Activated CD4-positive, alpha-beta T cell treated with anti-CD3 and anti-CD28 coated beads for 36 hours (primary cell): ENCODE data around the gene TRIM25. TPM values are rescaled to one million over a fixed set of nuclear protein-coding genes. Genes with fewer than 3 reads are reported as not detected.
"Not testable (repeated sequence)": the region's sequence is repeated elsewhere in the genome, so short reads cannot be mapped to it uniquely, and the experiment has no call there.

Experiments
- ATAC-seq: fragments of 200-7000 bp; cut with Tn5 transposase; one replicate; pipeline ENCODE4 v1.10.0; 2021; ENCODE audit warnings: mild to moderate bottlenecking, moderate library complexity
- CTCF ChIA-PET: fragments of 350-600 bp; sonication (Branson Sonifier 250); formaldehyde crosslinking; loops from one replicate; lab custom pipeline; 2021; ENCODE audit warnings: antibody characterized with exemption; lab: Charles Lee
- POLR2A ChIA-PET: fragments of 350-600 bp; sonication (Branson Sonifier 250); formaldehyde crosslinking; loops from one replicate; lab custom pipeline; 2021; ENCODE audit warnings: antibody characterized with exemption, inconsistent platforms; lab: Charles Lee
- DNase-seq: peaks from one replicate; pipeline ENCODE4 v3.0.0-alpha.2; 2020
- H3K27ac Mint-ChIP-seq: one replicate; pipeline ENCODE4 v1.8.0; 2021; ENCODE audit warnings: mixed read lengths
- H3K27me3 Mint-ChIP-seq: one replicate; pipeline ENCODE4 v1.8.0; 2021; ENCODE audit warnings: mixed read lengths
- H3K36me3 Mint-ChIP-seq: one replicate; pipeline ENCODE4 v1.8.0; 2021; ENCODE audit warnings: low read depth, mixed read lengths
- H3K4me1 Mint-ChIP-seq: one replicate; pipeline ENCODE4 v1.8.0; 2021; ENCODE audit warnings: mixed read lengths
- H3K4me3 Mint-ChIP-seq: one replicate; pipeline ENCODE4 v1.8.0; 2021; ENCODE audit warnings: mild to moderate bottlenecking, moderate library complexity, mixed read lengths
- H3K9me3 Mint-ChIP-seq: one replicate; pipeline ENCODE4 v1.8.0; 2021; ENCODE audit warnings: low read depth, mixed read lengths
- intact Hi-C, 2 experiments: fragments of 100-400 bp; cut with DNase I in 1 of 2; cut with micrococcal nuclease in 1 of 2; formaldehyde crosslinking; loops; one replicate each; pipeline versions ENCODE4 v1.14.2 to v1.15.1; 2022 to 2024; cut with DNase I, micrococcal nuclease
- total RNA-seq, 2 experiments: library from RNA; stranded (reverse); gene quantifications; one replicate each; pipeline ENCODE4 v1.2.3, GENCODE V29; 2021

The TRIM25 gene
- total RNA-seq, 2 experiments from 2014 or later: 173 to 241 TPM

DNA sequence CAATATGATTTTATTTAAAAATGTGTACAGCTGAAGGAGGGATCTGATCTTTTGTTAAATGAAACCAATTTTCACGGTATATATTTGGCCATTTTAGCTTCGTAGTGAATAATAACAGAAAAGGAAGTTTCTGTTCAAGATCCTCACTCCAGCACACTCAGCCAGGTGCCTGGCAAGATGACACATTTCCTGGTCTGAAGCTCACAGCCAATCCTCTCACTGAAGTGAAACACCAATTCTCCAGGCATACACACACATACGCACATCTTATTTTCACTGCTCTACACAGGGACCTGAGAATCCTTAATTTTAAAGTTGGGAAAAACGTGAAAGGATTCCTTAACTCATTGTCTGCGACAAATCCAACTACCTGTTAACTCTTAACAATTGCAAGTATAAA, 24.4 kb upstream of the TRIM25 start:
- intact Hi-C loops, POLR2A ChIA-PET, H3K27ac Mint-ChIP-seq, H3K27me3 Mint-ChIP-seq, H3K4me3 Mint-ChIP-seq, H3K9me3 Mint-ChIP-seq: not testable (repeated sequence)
- Mint-ChIP-seq H3K36me3 (peaks cover 57% of the 10 kb centered on the region), H3K4me1 (peaks cover 17% of the 10 kb centered on the region)
- CTCF ChIA-PET: interaction anchor here (0.9 to 1.0 kb wide), 2 partner anchors 28 to 43 kb away, joined by 3 to 4 read pairs; no protein-coding TSS in a partner anchor
- peak; percentile 31 for DNase-seq
- ATAC-seq: peak; percentile 47

DNA sequence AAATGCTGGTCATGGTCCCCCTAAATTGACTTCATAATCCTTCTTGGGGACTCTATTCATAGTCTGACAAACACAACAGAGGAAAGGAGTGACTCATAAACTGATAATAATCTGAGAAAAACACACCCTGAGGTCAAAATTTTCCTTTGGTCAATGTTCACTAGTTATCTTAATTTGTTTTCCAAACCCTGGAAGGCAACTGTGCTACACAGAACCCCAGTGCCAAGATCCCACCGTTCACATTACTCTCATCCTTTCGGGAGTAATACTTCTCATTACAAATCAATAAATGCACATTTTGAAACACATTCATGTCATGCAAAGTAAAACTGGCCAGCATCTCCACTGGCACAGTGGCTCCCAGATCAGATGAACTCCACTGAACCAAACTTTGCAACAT, 23.8 kb upstream of the TRIM25 start:
- H3K9me3 Mint-ChIP-seq: no peaks in the 10 kb centered on the region
- peak overlapping the region; percentile 27 for H3K27ac Mint-ChIP-seq
- H3K4me3 Mint-ChIP-seq: no peak overlapping the region
- no peaks in the 10 kb centered on the region for H3K27me3 Mint-ChIP-seq
- ATAC-seq (no peak), DNase-seq (no peak)
- peaks cover 17% of the 10 kb centered on the region for H3K4me1 Mint-ChIP-seq
- POLR2A ChIA-PET: no interaction called here
- intact Hi-C loops: no loop called here
- CTCF ChIA-PET: interaction anchor here (0.9 to 1.0 kb wide), 3 partner anchors 28 to 44 kb away, joined by 3 to 4 read pairs (median 3); no protein-coding TSS in a partner anchor
- H3K36me3 Mint-ChIP-seq: peaks cover 53% of the 10 kb centered on the region

DNA sequence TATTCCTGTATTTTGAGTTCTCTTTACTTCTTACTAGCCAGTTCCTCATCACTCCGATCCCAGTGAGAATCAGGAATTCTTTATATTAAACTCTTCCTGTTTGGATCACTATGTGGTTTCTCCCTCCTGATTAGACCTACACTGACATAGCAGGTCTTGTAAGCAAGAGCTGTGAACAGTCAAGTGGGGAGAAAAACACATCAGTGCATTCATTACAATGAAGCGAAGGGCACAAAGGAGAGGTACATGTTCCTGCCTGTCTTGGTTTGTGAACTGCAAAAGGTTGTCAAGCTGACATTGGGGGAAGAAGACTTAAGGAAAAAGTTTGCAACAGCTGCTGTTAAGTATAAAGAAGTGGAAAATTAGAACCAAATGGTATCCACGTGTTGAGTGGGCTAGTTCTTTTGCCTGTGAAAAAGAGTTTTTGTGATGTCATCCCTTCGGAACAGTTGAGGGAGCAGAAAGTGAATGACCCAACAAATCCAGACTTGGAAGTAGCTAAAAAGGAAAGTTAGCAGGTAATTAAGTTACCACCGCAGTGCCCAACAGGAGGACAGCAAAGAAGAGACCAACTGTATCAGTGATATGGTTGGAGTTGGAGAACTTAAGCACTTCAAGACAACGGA, 23.0 kb upstream of the TRIM25 start:
- H3K36me3 Mint-ChIP-seq: peaks cover 47% of the 10 kb centered on the region
- intact Hi-C loops: no loop called here
- POLR2A ChIA-PET: no interaction called here

DNA sequence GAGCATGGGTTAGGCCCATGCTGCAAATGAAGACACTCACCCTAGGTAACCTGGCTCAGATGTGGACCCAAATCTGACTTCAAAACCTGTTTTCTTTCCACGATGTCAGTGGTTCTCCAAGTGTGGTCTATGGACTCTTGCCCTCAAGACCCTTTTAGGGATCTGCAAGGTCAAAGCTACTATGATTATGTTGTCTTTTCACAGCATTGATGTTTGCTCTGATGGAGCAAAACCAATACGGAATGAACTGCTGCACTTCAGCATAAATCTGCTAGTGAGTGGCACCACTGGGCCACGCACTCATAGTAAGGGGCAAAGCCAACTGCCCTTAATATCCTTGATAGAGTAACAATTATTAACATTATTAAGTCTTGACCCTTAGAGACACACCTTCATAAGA, 21.6 kb upstream of the TRIM25 start:
- Mint-ChIP-seq H3K4me3 (no peak overlapping the region), H3K9me3 (peaks cover 6% of the 10 kb centered on the region), H3K4me1 (peaks cover 17% of the 10 kb centered on the region), H3K27ac (no peak overlapping the region), H3K27me3 (no peaks in the 10 kb centered on the region), H3K36me3 (peaks cover 45% of the 10 kb centered on the region)
- intact Hi-C loops: no loop called here
- ChIA-PET CTCF (interaction anchor here (0.6 to 1.3 kb wide), 3 partner anchors 44 to 119 kb away, joined by 3 to 5 read pairs (median 4); no protein-coding TSS in a partner anchor), POLR2A (interaction anchor here (0.6 kb wide), 1 partner anchor 16 kb away, joined by 3 read pairs; no protein-coding TSS in a partner anchor)
- DNase-seq (no peak), ATAC-seq (no peak)

More for the DNA sequence above, 23.0 kb upstream of the TRIM25 start:
- CTCF ChIA-PET: interaction anchor here (0.6 to 1.3 kb wide), 4 partner anchors 35 to 120 kb away, joined by 3 to 4 read pairs (median 3); no protein-coding TSS in a partner anchor
- no peak for ATAC-seq
- Mint-ChIP-seq H3K9me3 (no peaks in the 10 kb centered on the region), H3K4me3 (no peak overlapping the region), H3K4me1 (peaks cover 17% of the 10 kb centered on the region), H3K27me3 (no peaks in the 10 kb centered on the region), H3K27ac (peak overlapping the region; percentile 34)
- no peak for DNase-seq

DNA sequence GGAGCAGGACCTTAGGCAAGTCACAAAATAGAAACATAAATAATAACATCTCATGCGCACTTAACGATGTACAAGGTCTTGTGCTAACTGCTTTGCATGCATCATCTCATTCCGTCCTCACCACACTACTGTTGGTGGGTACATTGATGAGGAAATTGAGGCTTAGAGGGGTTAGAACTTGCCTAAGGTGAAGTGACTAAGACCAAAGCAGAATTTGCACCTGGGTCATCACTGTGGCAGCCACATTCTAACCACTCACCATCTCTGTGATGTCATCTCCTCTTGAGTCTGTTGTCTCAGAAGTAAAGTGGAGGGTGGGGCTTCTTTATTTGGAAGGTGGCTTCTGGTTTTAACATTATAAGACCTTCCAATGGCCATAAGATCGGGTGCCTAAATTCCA, 20.4 kb upstream of the TRIM25 start:
- peak; percentile 30 for DNase-seq
- intact Hi-C loops: no loop called here
- POLR2A ChIA-PET: no interaction called here
- Mint-ChIP-seq H3K9me3 (peaks cover 13% of the 10 kb centered on the region), H3K27ac (no peak overlapping the region), H3K4me1 (peaks cover 17% of the 10 kb centered on the region), H3K36me3 (peaks cover 46% of the 10 kb centered on the region), H3K4me3 (no peak overlapping the region), H3K27me3 (no peaks in the 10 kb centered on the region)
- CTCF ChIA-PET: no interaction called here
- ATAC-seq: peak; percentile 74

DNA sequence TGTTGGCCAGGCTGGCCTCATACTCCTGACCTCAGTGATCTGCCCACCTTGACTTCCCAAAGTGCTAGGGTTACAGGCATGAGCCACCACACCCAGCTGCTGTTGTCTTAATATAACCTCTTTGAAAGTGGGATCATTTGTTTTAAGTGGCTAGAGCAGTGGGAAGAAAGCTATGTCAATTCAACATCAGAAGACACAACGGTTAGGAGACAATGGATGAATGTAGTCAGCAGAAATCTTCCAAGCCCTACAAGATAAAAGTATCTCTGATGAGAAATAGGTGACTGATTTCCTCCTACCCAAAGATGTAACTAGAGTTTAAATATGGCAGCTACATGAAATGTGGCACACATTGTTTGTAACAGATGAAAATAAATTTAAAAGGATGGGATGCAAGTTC, 20.0 kb upstream of the TRIM25 start:
- Mint-ChIP-seq H3K9me3 (peaks cover 15% of the 10 kb centered on the region), H3K27me3 (no peaks in the 10 kb centered on the region), H3K4me3 (no peak overlapping the region), H3K27ac (peak overlapping the region; percentile 42), H3K4me1 (peaks cover 17% of the 10 kb centered on the region), H3K36me3 (peaks cover 43% of the 10 kb centered on the region)
- ChIA-PET POLR2A (no interaction called here), CTCF (no interaction called here)
- intact Hi-C loops: no loop called here
- DNase-seq (no peak), ATAC-seq (no peak)

DNA sequence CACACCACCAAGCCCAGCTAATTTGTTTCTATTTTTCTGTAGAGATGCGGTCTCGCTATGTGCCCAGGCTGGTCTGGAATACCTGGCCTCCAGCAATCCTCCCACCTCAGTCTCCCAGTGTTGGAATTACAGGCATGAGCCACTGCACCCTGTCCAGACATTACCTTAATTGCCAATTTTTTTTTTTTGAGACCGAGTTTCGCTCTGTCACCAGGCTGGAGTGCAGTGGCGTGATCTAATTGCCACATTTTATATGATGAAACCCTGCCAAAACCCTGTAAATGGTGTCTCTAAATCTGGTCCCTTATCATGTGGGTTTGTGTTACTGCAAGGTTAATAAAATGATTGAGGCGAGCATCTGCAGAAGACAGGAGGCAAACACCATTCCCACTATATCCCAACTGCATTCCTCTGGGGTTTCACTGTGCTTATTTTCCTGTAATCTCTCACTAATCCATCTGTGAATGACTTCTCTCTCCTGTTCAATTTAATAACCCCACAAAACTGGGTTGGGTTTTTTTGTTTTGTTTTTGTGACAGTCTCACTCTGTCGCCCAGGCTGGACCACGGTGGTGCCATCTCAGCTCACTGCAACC, 19.4 kb upstream of the TRIM25 start:
- Mint-ChIP-seq H3K27me3 (no peaks in the 10 kb centered on the region), H3K36me3 (peaks cover 37% of the 10 kb centered on the region), H3K4me1 (peaks cover 15% of the 10 kb centered on the region), H3K27ac (no peak overlapping the region), H3K4me3 (no peak overlapping the region), H3K9me3 (peaks cover 15% of the 10 kb centered on the region)
- DNase-seq: no peak
- ChIA-PET POLR2A (interaction anchor here (0.6 kb wide), 1 partner anchor 857 kb away, joined by 6 read pairs; no protein-coding TSS in a partner anchor), CTCF (interaction anchor here (1.0 kb wide), 1 partner anchor 9 kb away, joined by 3 read pairs; no protein-coding TSS in a partner anchor)
- intact Hi-C loops: no loop called here
- ATAC-seq: no peak

DNA sequence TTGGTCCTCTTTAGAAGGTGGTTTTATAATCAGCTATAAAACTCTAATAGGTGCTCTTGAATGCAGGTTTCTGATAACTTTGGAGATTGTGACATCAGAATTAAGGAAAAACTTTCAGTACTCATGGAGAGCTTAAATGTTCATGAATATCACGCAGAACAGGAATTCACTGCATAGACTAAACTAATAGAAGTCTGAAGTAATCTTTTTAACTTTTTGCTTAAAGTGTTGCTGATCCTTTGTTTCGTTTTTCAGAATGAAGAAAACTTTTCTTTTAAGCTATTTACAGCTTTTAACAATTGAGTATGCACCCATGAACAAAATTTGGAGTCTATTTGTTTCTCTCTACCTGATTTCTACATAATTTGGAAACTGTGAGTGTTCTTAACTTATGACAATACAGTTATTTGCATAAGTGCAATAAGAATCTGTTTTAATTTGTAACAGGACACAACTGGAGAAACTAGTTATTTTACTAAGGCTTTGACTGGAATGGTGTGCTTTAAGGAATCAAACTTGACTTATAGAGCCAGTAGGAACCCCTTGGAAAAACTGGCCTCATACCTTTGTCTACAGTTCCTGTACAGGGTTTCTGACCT, 17.0 kb upstream of the TRIM25 start:
- intact Hi-C loops: no loop called here
- H3K27ac Mint-ChIP-seq: no peak overlapping the region
- H3K36me3 Mint-ChIP-seq: peaks cover 21% of the 10 kb centered on the region
- ATAC-seq: no peak
- CTCF ChIA-PET: interaction anchor here (0.7 to 1.5 kb wide), 4 partner anchors 8 to 27 kb away, joined by 3 to 4 read pairs (median 4); no protein-coding TSS in a partner anchor
- H3K4me1 Mint-ChIP-seq: peaks cover 4% of the 10 kb centered on the region
- no peak for DNase-seq
- H3K4me3 Mint-ChIP-seq: no peak overlapping the region
- H3K27me3 Mint-ChIP-seq: no peaks in the 10 kb centered on the region
- H3K9me3 Mint-ChIP-seq: peaks cover 15% of the 10 kb centered on the region
- POLR2A ChIA-PET: interaction anchor here (1.3 kb wide), 1 partner anchor 17 kb away, joined by 4 read pairs; the partner anchor contains the start of gene TRIM25

DNA sequence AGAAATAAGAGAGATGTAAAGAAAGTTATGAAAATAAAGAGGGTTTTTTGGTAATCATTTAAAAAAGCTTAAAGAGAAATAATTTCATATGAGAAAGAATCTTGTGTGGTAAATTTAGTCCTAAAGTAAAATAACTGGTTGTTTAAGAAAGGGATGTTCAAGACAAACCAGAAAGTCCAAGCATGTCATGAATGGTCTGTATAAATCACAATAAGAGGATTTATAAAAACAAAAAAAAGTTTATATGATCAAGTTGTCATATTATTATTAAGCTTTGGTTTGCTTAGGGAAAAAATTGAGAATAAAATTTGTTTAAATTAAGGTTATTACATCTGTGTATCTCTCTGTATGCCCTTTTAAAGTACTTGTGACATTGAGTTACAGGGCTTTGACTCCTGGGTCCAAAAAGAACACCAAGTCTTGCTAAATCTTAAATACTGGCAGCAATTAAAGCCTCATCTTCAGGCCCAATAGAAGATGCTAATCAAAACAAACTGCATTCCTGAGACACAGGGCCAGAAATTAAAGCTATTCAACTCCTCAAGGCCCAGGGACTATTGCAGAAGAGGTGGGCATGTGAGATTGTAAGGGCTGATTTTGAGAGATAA, 15.6 kb upstream of the TRIM25 start:
- no peak overlapping the region for H3K27ac Mint-ChIP-seq
- ChIA-PET POLR2A (no interaction called here), CTCF (interaction anchor here (0.6 to 1.7 kb wide), 5 partner anchors 10 to 304 kb away, joined by 3 to 7 read pairs (median 4); no protein-coding TSS in a partner anchor)
- peaks cover 17% of the 10 kb centered on the region for H3K36me3 Mint-ChIP-seq
- intact Hi-C loops: no loop called here
- no peak for ATAC-seq
- H3K4me3 Mint-ChIP-seq: no peak overlapping the region
- no peak for DNase-seq
- peaks cover 4% of the 10 kb centered on the region for H3K4me1 Mint-ChIP-seq
- H3K9me3 Mint-ChIP-seq: peaks cover 15% of the 10 kb centered on the region
- H3K27me3 Mint-ChIP-seq: no peaks in the 10 kb centered on the region

DNA sequence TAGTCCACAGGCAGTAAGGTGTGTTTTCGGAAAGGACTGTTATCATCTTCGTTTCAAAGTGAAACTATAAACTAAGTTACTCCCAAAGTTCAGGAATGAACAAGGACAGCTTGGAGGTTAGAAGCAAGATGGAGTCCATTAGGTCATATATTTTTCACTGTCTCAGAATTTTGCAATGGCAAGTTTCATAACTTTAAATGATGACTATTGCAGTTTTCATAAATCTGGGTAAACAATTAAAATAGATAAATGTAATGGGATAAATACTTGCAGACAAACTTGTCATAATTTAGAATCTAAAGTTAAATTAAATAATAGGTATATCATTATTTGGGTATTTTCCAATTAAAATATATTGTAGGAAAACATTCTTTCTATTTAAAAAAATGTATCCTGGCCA, 14.7 kb upstream of the TRIM25 start:
- no peak overlapping the region for H3K4me3 Mint-ChIP-seq
- intact Hi-C loops: no loop called here
- POLR2A ChIA-PET: no interaction called here
- ATAC-seq: no peak
- peaks cover 15% of the 10 kb centered on the region for H3K9me3 Mint-ChIP-seq
- H3K36me3 Mint-ChIP-seq: peaks cover 9% of the 10 kb centered on the region
- DNase-seq: no peak
- CTCF ChIA-PET: interaction anchor here (0.6 to 1.7 kb wide), 4 partner anchors 9 to 192 kb away, joined by 3 to 5 read pairs (median 3); no protein-coding TSS in a partner anchor
- no peaks in the 10 kb centered on the region for H3K27me3 Mint-ChIP-seq
- no peak overlapping the region for H3K27ac Mint-ChIP-seq
- no peaks in the 10 kb centered on the region for H3K4me1 Mint-ChIP-seq

DNA sequence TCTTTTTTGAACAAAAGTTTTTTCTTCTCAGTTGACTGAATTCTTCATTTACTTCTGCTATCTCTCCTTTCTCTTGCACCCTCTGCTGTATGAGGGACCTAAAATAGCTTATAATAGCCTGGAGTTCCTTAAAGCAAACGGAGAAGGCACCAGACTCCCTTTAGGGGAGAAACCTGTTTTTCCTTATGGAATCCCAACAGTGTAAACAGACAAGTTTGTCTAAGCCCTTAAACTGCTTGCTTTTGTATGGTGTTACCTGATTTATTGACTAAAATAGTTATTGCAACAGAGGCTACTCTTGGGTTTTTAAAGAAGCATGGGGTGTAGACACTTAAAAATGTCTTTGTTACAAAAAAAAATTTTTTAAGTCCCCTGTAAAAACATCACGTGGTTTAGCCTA, 12.9 kb upstream of the TRIM25 start:
- ATAC-seq (no peak), DNase-seq (no peak)
- ChIA-PET POLR2A (interaction anchor here (0.6 kb wide), 1 partner anchor 66 kb away, joined by 5 read pairs; no protein-coding TSS in a partner anchor), CTCF (interaction anchor here (0.7 kb wide), 1 partner anchor 229 kb away, joined by 5 read pairs; no protein-coding TSS in a partner anchor)
- Mint-ChIP-seq H3K27me3 (no peaks in the 10 kb centered on the region), H3K27ac (no peak overlapping the region), H3K4me1 (no peaks in the 10 kb centered on the region), H3K9me3 (peaks cover 15% of the 10 kb centered on the region), H3K4me3 (no peak overlapping the region), H3K36me3 (peaks cover 9% of the 10 kb centered on the region)
- intact Hi-C loops: no loop called here
